ENCODE results near the gene FZR1.

Gene FZR1

DNA sequence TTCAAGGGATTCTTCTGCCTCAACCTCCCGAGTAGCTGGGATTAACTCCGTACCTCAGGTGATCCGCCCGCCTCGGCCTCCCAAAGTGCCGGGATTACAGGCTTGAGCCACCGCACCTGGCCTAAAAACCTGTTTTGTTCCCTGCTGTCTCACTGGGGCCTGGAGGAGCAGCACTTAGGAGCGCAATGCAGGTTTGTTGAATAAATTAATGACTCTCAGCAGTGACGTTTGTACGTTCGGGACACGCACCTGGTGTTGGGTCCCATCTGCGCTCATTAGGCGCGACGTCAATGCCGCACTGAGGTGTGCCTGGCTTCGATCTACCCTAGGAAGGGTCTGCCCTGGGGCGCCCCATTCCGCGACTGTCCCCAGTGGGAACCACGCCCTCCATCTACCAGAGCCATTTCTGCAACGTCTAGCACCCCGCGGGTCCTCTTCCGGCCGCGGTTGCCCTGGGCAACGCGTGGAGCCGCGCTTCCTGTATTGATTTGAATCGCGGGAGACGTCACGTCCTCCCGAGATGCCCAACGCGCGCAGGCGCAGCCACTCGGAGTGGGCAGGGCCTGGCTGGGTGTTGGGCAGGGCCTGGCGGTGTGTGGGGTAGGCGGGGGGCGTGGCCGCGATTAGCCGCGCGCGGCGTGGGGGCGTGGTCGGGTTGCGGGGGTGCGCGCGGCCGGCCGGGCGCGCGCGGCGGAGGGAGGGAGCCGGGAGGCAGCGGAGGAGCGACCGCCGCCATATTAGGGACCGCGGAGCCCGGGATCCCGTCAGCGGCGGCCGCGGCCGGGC is at the start of gene FZR1:
TSS of gene FZR1 (plus strand) at position 714 of the 786 bp plus-strand sequence. CDS start 16,679 bp downstream, outside the sequence.
- DNase-seq, result peak; percentile 99

DNA sequence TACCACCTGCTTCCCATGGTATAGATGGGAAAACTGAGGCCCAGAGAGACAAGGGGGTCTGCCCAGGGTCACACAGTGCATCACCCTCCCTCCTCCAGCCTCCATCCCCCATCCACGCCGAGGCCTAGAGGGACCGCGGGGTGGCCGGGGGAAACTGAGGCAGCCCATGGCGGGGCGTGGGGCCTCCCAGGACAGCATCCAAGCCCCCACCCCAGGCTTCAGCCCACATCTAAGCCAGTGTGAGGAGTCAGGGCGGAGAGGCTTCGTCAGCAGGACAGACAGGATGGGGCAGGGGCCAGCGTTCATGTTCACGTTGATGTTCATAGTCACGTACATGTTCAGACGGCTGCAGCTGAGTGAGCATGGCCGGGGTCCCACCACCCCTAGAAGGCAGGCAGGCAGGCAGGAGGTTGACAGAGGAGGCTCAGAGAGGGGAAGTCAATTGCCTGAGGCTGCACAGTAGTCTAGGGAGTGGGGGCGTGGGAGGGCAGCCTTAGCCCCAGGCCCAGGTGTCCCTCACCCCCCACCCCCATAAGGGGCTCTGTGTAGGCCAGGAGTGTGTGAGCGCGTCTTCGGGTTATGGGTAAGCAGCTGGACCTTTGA is 49.1 kb upstream of the FZR1 start:
- no peak for DNase-seq

DNA sequence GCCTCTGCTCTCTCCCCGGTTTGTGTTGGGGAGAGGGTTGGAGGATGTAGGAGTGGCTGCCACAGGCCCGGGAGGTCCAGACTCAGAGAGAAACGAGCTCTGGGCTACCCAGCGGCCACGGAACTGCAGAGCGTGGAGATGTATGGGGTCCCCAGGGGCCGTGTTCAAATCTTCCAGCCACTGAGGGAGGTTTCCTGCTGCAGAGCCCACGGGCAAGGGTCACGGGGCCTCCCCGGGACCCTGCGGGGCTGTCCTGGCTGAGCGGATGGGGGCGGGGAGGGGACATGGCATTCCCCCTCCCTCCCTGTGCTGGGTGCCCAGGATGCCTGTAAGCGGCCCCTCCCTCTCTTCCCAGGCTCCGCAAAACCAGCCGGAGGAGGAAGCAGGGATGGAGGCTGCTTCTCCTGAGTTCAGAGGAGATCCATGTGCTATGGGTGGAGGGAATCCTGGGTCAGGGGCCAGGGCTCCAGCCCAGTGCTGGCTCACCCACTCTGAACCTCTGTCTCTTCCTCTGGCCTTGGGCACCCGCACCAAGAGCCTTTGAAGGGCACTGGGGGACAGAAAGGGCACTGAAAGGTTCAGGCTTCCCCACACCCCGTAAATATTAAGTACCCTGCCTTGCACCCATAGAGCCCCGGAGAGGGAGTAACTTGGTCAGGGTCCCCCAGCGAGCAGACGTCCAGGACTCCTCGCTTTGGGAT is 48.4 kb upstream of the FZR1 start:
- peak; percentile 75 for DNase-seq

DNA sequence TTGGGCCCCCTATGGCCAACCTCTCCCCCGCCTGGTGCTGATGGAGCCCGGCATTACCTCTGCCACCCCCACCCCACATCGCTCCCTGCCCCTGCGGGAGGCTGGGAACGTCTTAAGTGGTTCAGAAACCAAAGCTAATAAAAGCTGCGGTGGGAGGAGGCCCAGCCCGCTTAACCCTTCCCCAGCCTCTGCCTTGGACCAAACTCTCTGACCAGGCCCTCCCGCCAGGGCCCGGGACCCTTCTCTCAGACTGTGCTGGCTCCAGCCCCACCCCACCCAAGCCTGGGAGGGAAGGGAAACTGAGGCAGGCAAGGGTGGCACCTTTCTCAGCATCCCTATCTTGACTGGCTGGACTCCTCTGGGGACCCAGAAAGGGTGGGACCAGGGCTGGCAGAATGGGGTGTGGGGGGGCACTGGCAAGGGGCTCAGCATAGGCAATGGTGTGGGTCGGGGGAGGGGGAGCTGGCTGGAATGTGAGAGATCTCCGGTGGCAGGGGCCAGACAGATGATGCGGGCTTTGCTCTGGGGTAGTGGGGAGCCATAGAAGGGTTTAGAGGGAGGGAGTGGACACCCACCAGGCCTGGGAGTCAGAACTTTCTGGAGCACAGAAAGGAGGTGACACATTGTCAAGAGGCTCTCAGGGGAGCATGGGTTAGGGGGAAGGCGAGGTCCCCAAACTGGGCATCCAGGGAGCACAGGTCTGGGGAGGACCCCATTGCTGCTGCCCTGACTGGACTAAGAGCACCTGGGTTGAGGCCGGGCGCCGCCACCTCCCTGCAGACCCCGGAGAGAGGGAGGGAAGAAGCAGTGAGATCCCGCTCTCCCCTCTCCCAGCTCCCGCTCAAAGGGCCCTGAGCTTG is 47.7 kb upstream of the FZR1 start:
- peak; percentile 84 for DNase-seq

DNA sequence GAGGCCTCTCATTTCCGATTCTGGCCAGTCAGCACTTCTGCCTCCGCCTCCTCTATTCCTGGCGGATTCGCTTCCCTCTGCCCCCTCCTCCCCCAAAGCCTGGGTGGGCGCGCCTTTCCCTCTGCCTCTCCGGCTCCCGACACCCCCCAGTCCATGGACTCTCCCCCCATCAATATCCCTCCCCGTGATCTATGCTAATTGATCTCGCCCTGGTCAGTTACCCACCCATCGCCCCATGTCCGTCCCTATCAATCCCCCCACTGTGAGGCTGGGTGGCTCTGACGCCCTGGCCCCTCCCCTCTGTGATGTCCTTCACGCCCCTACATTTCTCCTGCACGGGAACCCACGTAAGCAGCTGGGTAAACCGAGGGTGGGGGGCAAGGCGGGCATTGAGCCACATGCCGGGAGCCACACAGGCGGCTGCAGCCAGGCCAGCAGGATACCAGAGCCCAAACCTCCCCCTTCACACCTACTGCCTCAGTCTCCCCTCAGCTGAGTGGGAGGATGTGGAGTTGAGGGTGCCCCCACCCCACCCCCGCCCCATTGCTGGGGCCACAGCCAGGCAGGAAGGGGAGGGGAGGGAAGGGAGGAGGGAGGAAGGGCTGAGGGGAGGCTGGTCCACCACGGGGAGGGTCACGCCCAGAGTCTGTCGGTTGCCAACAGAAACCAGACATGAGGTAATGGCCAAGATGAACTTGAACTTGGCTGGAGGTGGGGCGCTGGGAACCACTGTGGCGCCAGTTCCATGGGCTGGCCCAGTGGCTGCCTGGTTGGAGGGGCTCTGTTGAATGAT is 46.8 kb upstream of the FZR1 start:
- peak; percentile 96 for DNase-seq

DNA sequence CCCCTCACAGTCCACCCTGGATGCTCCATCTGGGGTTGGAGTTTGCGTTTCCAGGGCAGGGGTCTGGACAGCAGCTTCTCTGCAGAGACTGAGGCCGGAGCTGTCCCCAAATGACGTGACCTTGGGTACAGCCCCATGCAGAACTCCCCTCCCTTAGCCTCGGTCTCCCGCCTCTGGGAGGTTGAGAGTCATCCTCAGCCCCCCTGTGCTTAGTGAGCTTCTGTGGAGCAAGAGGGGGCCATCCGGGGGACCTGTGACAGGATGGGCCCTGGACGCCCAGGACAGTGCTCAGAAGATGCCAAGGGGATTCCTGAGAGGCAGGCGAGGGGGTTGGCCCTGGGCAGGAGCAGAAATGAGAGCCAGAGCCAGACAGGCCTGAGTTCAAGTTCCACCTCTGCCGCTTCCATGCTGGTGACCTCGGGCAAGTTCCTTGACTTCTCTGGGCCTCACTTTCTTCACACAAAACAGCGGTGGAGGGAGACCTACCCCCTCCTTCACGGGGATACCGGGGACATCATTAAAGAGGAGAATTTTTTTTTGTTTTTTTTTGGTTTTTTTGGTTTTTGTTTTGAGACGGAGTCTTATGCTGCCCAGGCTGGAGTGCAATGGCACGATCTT is 46.0 kb upstream of the FZR1 start:
- DNase-seq, result peak; percentile 60

DNA sequence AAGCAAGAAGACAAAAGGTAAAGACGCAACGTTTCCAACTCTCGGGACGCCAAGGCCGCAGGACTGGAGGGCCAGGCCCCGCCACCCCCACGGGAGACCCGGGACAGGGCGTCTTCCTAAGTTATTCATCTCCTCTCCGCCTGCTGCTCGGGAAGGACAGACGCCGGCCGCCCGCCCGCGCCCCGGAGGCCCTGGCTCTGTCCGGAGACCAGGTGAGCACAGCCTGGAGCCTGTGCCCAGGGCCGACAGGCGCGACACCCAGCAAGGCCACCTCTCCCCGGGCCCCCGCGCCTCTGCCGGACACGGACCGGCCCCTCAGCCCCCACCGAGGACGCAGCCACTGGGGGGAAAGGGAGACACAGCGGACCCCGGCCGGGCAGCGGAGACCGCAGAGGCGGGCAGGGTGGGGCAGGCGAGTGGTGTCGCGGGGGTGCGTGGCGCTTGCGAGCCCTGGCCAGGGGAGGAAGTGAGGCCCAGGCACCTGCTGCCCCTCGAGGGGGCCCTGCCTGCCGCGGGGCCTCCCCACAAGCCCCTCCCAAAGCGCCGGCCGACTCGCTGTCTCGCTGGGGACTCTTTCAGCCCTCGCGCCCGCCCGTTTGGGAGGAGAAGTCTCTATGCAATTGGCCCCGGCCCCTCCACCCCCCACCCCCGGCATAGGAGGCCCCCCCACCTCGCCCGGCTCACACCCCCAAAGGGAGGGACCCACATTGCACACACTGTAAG is 43.0 kb upstream of the FZR1 start:
- no peak for DNase-seq

DNA sequence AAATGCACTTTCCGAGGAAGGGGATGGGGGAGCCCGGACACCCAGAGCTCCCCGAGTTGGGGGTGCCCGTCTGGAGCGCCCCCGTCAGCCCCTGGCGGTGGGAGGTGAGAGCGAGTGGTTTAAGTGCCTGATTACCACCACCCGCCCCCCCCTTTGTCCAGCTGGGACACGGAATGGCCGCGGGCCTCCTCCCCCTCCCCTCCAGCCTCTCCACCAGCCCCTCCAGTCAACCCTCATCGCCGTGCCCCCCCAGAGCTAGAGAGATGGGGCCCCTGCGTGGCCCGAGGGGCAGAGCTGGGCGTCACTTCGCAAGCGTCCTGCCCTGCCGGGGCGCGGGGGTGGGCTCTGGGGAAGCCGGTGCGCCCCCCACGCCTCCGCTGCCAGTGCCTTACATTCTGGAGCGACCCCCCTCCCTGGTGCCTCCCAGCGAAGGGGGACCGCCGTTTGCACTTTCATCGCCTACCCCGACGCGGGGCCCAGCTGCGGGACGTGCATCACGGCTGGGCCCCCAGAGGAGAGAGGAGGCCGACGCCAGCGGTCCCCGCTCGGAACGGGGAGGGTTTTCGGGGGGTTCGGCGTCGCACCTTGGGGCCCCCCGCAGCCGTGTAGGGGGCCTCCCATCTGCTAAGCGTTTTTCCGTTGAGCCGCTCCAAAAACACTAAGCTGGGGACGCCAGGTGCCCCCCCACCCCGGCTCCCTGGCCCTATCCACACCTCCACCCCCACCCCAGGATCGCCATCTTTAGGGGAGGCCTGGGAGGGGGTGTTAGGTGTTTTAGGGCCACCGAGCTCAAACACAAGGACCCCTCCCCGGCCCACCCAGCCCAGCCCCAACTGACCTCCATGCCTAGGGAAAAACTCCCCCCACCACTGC is 42.2 kb upstream of the FZR1 start:
- no peak for DNase-seq

DNA sequence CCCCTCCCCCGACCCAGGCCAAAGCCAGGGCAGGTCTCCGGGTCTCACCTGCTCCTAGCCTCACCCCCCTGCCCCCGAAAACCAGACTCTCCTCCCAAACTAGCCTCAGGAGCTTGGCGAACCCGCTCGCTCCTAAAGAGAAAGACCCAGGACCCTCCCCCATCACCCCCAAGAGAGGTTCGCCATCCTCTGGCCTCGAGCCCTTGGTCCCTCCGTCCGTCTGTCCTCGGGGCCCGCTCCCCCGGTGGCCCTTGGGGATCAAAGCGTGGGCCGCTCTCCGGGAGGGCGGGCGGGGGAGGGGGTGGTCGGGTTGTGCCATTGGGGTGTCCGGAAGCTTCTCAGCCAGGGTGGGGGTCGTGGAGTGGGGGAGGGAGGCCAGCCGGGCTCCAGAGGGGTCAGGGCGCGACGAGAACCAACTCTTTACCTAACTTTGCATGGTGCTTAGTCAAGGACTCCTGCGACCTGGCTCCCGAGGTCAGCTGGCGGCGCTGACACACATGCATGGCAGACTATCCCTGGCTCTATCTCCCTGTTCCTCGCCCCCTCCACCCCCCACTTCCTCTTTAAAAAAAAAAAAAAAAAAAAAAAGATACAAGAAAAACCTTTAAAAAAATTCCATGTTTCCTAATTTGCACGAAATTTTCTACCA is 41.4 kb upstream of the FZR1 start:
- DNase-seq, result no peak

DNA sequence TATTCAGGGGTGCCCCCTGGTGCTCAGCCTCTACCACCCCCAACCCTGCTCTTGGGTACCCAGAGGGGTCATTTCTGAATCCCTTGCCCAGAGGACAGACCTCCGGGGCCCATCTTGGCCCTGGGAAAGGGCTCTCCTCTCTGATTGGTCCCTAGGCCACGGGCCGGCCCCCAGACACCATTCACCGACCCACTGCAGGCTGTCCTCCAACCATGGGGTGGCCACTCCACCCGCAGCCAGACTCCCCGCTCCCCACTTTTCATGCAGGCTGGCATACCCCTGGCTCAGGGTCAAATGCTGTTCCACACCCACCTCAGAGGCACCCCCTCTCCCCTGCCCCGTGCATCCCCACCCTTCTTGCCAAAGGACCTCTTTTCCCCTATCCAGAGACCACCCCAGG is 40.6 kb upstream of the FZR1 start:
- DNase-seq, result no peak

DNA sequence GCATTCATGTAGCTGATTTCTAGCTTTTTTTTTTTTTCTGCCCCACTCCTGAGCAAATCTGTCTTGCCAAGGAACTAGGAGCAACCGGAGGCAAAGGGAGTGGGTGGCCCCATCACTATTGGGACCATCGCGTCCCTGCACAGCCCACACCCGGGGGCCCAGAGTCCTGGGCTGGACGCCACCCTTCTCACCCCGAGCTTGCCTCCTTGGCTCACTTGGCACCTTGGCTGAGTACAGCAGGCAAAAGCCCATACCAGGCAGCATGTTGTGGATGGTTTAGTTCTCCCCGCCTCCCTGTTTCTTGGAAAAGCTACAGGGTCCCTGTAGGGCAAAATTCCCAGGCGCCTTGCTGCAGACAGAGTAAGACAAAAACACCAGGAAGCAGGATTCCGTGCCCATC is 39.5 kb upstream of the FZR1 start:
- no peak for DNase-seq

DNA sequence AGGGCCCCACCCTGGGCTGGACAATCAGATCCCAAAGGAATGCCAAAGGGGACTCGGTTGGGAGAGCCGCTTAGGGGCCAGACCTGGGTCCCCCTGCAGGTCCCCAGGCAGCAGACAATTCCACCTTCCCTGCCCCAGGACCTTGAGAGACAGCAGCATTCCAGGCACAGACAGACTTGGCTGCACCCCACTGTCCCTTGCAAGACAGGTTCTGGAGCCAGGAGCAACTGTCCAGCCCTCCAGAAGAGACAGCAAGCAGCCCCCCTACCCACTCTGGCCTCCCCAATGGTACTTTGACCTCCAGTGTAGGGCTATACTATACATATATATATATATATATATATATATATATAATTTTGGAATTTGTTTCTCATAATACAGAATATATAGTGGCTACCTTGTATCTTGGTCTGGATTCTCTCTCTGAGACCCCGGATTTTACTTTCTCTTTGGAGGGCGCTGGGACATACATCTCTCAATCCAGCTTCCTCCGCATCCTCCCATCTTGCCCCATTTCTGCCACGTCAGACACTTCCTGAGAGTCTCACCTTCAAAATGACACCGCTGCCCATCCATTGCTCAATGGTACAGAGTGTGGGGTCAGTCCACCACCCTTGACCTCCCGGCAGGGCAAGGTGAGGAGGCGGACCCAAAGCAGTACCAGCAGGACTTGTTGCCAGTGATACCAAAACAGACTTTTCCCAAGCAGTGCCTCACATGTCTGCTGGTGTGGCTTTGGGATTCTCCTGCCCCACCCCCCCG is 38.5 kb upstream of the FZR1 start:
- DNase-seq, result no peak

DNA sequence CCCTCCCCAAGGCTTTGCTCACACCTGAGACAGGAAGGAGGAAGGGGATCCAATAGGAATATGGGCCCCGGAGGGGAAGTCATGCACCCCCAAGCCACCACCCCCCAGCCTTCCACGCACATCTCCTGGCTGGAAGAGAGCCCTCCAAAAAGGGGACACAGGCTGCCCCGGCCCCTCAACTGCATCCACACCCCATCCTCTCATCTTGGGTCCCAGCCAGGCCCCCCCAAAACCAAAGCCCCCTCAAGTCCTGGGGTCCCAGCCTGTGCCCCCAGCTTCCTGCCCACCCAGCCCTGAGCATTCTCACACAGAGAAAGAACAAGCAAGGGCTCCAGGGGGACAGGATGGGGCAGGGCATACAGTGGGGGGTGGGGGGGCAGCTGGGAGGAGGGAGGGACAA is 37.9 kb upstream of the FZR1 start:
- DNase-seq, result no peak

DNA sequence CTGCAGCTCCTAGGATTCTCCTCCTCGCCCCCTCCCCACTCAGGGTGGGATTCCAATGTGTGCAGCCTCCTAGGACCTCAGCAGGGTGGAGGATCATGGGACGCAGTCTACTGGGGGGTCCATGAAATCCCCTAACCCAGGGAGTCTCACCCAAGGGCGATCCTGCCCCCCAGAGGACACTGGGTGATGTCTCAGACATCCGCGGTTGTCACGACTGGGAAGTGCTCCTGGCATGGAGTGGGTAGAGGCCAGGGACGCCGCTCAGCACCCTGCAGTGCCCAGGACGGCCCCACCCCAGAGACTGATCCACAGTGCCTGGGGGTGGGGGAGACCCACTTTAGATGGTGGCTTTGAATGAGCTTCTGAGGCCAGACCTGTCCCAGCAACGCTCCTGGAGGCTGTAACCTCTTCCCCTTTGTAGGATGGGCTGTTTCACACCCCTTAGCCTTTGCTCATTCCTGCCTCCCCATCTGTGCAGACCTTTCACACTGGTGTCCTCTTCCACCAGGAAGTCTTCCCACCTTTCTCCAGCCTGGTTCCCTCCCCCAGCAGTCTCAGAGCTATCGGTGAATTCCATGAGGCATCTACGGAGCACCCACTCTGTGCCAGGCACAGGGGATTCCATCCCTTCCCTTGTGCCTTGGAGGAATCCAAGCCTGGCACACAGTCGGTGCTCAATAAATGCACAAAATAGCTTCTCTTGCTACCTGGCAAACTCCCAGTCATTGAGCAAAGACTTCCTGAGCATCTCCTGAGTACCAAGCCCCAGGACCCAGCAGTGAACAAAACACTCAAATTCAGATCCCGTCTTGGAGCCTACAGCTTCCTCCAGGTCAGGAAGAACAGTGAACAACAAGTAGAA is 36.2 kb upstream of the FZR1 start:
- no peak for DNase-seq

DNA sequence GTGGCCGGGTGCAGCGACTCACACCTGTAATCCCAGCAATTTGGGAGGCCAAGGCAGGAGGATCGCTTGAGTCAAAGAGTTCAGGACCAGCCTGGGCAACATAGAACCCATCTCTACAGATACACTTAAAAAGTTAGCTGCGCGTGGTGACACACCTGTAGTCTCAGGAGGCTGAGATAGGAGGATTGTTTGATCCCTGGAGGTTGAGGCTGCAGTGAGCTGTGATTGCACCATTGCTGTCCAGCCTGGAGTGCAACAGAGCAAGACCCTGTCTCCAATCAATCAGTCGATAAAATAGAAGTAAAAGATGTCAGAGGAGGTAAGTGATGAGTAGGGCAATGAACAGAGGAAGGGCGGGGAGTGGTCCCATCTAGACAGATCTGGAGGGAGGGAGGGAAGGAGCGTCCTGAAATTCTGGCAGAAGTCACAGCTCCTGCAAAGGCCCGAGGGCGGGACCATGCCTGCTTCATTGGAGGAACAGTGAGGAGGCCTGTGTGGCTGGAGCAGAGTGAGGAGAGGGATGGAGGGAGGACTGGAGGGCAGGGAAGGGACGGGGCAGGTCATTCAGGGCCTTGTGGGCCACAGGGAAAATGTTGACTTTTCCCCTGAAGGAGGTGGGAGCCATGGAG is 35.5 kb upstream of the FZR1 start:
- no peak for DNase-seq

DNA sequence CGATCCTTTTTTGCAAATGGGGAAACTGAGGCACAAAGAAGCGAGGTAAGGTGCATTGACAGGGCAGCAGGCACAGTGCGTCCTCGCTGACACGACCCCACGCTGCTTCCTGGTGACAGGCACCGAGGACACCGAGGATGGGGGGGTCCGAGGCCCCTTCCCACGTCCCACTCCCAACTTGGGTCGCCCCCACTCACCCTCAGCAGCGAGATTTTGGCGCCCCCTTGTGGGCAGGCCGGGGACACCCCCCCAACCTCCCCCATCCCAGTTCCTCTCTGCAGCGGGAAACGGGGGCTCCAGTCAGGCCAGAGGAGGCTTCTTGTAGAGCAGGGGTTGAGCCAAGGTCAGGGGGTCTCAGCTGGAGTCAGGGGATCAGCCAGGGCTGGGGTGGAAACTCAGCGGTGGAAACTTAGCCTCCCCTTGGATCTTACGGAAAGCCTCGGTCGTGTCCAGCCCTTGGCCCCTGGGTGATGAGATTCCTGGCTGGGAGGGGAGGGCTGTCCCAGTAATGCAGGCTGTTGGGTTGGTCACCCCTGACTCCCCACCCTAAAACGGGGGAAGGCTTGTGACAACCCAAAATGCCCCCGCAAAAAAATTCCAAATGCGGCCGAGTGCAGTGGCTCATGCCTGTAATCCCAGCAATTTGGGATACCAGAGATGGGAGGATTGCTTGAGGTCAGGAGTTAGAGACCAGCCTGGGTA is 34.0 kb upstream of the FZR1 start:
- no peak for DNase-seq

DNA sequence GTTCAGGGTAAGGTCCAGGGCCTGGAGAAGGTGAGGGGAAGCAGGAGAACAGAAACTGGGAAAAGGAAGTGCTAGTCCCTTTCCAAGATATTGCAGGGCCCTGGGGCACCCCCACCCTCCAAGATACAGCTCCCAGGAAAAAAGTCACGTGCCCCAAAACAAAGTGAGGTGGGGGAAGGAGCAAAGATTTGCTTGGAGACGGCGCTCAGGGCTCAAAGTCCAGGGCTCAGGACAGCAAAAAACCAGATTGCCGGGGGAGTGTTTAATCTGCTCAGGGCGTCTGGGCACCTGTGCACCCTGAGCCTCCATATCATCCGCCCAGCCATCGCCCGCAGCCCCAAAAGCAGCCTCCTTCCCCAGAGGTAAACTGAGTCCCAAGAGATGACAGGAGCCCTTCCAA is 32.1 kb upstream of the FZR1 start:
- no peak for DNase-seq
